Measurements from ENCODE around the gene WIPF2. TPM values are rescaled to one million over a fixed set of nuclear protein-coding genes. Genes with fewer than 3 reads are reported as not detected.
"Not testable (repeated sequence)": the region's sequence is repeated elsewhere in the genome, so short reads cannot be mapped to it uniquely, and the experiment has no call there.

WIPF2 gene
- total RNA-seq, 3 donors from 2014 or later = 21.3 to 24.6 (median 22.1) TPM

DNA sequence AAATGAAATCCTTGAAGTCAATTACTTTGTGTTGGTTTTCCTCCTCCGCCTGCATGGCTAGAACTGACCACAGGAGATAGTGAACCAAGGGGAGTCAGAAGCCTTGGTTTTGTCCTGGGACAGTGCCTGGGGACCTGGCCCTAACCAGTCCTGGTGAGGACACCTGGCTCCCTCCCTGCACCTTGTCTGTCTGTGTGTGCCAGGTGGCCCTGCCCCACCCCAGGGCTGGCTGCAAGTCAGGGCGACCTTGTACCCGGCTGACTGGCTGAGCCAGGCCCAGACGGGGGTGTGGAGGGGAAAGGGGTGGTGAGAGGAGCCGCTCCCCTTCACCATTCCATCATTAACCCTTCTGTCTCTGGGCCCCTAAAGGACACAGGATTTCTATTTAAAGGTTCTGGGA lies 38.4 kb upstream of the WIPF2 start:
- Mint-ChIP-seq H3K36me3 (ENCODE audit: insufficient read depth) (peaks cover 4% of the 10 kb centered on the region), H3K4me1 (ENCODE audit: low read depth) (peaks cover 10% of the 10 kb centered on the region), H3K27me3 (ENCODE audit: low read depth) (no peaks in the 10 kb centered on the region), H3K4me3 (no peak overlapping the region), H3K9me3 (no peaks in the 10 kb centered on the region)
- ATAC-seq (no peak), DNase-seq (no peak)

GRCh38 chr17:40181205-40181604 lies 37.9 kb upstream of the WIPF2 start:
- H3K4me1 Mint-ChIP-seq (ENCODE audit: low read depth) = peaks cover 10% of the 10 kb centered on the region
- H3K9me3 Mint-ChIP-seq = no peaks in the 10 kb centered on the region
- no peaks in the 10 kb centered on the region for H3K27me3 Mint-ChIP-seq (ENCODE audit: low read depth)
- ATAC-seq (no peak), DNase-seq (no peak)
- H3K4me3 Mint-ChIP-seq = no peak overlapping the region
- no peaks in the 10 kb centered on the region for H3K36me3 Mint-ChIP-seq (ENCODE audit: insufficient read depth)

DNA sequence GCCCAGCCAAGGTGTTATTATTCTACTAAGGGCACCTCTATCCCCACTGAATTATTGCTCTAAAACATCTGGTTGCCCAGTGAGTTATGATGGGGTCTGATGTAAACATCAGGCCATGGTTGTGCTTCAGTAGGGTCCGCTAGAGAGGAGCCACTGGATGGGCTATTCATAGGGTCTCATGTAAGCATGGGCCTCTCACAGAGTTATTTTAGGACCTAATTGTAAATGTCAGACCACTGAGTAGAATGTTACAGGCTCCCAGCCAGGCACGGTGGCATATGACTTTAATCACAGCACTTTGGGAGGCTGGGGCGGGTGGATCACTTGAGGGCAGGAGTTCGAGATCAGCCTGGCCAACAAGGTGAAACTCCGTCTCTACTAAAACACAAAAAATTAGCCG lies 36.5 kb upstream of the WIPF2 start:
- Mint-ChIP-seq H3K4me3 (no peak overlapping the region), H3K27me3 (ENCODE audit: low read depth) (no peaks in the 10 kb centered on the region), H3K4me1 (ENCODE audit: low read depth) (peaks cover 3% of the 10 kb centered on the region), H3K36me3 (ENCODE audit: insufficient read depth) (no peaks in the 10 kb centered on the region), H3K9me3 (no peaks in the 10 kb centered on the region)
- DNase-seq (no peak), ATAC-seq (no peak)

DNA sequence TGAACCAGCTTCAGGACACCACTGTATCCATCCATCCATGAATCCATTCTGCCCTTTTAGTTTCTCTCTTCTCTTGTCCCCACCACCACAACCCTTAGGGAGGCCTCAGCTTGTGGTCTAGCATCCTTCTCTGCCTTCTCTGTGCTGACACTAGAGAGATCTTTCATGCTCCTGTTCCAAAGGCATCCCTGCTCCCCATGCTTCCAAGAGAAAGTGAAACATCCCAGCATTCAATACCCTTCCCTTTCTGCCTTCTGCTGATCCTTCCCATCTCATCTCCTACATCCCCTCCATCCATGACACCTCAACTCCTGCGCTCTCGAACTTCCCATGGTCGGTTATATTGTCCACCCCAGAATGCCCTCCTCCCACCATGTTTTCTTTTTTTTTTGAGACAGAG lies 31.9 kb upstream of the WIPF2 start:
- H3K36me3 Mint-ChIP-seq (ENCODE audit: insufficient read depth) = no peaks in the 10 kb centered on the region
- H3K9me3 Mint-ChIP-seq = no peaks in the 10 kb centered on the region
- ATAC-seq (no peak), DNase-seq (no peak)
- H3K4me1 Mint-ChIP-seq (ENCODE audit: low read depth) = peaks cover 6% of the 10 kb centered on the region
- no peaks in the 10 kb centered on the region for H3K27me3 Mint-ChIP-seq (ENCODE audit: low read depth)
- no peak overlapping the region for H3K4me3 Mint-ChIP-seq

DNA sequence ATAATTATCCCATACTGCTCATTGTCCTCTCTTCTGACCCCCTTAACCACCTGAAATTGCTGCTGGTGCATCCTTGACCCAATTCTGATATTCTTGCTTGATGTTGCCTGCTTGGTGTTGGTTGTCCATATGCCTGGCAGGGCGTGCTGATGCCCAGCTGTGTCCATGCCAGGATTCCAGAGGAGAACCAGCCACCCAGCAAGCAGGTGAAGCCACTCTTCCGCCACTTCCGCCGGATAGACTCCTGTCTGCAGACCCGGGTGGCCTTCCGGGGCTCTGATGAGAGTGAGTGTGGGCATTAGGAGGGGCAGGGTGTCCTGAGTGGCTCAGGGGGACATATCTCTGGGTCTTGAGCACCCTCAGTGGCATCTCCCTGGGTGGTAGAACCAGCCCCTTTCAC lies 30.4 kb upstream of the WIPF2 start:
- no peaks in the 10 kb centered on the region for H3K9me3 Mint-ChIP-seq
- H3K4me1 Mint-ChIP-seq (ENCODE audit: low read depth) = peaks cover 6% of the 10 kb centered on the region
- H3K36me3 Mint-ChIP-seq (ENCODE audit: insufficient read depth) = no peaks in the 10 kb centered on the region
- no peak for DNase-seq
- H3K4me3 Mint-ChIP-seq = no peak overlapping the region
- ATAC-seq = no peak
- no peaks in the 10 kb centered on the region for H3K27me3 Mint-ChIP-seq (ENCODE audit: low read depth)

- DNase-seq (peak; percentile 12), ATAC-seq (peak; percentile 65 to 71)
- peaks cover 6% of the 10 kb centered on the region for H3K4me1 Mint-ChIP-seq (ENCODE audit: low read depth)
- H3K9me3 Mint-ChIP-seq = no peaks in the 10 kb centered on the region
- H3K27me3 Mint-ChIP-seq (ENCODE audit: low read depth) = no peaks in the 10 kb centered on the region
- H3K4me3 Mint-ChIP-seq = peak overlapping the region; percentile 79
- H3K36me3 Mint-ChIP-seq (ENCODE audit: insufficient read depth) = no peaks in the 10 kb centered on the region
Observed at GRCh38 chr17:40190197-40191021, 28.7 kb upstream of the WIPF2 start.

DNA sequence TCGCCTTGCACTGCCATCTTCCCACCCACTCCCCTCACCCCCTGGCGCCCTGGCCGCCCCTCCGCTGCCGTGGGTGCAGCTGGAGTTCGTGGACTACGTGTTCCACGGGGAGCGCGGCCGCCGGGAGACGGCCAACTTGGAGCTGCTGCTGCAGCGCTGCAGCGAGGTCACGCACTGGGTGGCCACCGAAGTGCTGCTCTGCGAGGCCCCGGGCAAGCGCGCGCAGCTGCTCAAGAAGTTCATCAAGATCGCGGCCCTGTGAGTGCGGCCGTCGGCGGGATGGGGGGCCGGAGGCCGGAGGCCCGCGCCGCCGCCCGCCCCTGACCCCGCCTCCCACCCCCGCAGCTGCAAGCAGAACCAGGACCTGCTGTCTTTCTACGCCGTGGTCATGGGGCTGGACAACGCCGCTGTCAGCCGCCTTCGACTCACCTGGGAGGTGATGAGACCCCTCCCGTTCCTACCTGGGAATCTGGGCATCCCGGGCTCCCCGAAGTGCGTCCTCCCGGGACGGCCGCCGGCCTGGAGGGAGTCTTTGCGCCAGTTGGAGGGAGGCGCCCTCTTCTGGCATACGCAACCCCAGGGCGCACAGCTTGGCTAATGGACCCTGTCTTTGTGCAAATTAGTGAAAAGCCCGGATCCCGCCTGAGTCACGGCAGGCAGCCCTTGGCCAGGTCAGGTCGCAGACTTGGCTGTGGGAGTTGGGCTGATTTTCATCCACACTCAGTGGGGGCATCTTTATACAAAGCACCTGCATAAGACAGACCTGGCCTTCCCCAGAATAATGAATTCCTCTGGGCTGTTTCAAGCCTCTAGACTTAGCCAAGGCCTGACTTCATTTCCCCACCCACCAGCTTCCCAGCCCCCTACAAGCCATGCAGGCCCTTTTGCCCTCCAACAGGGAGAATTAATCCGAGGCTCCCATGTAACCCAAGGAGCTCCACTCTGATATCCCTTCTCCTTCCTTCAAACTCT lies 27.6 kb upstream of the WIPF2 start:
- peak; percentile 88 to 89 for ATAC-seq
- Mint-ChIP-seq H3K4me1 (ENCODE audit: low read depth) (peaks cover 6% of the 10 kb centered on the region), H3K9me3 (no peaks in the 10 kb centered on the region), H3K27me3 (ENCODE audit: low read depth) (no peaks in the 10 kb centered on the region), H3K36me3 (ENCODE audit: insufficient read depth) (no peaks in the 10 kb centered on the region), H3K4me3 (peak overlapping the region; percentile 89)
- DNase-seq = peak; percentile 55

DNA sequence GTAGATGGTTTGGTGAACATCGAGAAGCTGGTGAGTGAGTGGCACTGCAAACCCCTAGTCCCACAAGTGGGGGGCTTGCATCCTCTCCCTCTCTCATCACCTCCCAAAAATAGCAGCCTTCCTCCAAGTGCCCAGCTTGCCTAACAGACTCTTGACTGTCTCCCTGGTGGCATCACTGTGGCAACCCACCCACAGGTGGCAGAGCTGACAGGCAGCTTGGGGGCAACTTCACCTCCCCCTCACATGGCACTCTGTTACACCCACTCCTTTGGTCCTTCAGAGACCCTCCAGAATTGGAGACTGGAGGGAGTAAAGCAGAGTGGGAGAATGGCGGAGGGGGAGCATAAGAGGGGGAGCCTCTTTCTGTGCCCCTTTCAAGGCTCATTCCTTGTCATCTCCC lies 26.1 kb upstream of the WIPF2 start:
- Mint-ChIP-seq H3K27me3 (ENCODE audit: low read depth) (peaks cover 4% of the 10 kb centered on the region), H3K4me1 (ENCODE audit: low read depth) (peaks cover 6% of the 10 kb centered on the region), H3K36me3 (ENCODE audit: insufficient read depth) (no peaks in the 10 kb centered on the region), H3K4me3 (no peak overlapping the region), H3K9me3 (no peaks in the 10 kb centered on the region)
- ATAC-seq (no peak), DNase-seq (no peak)

- Mint-ChIP-seq H3K27me3 (ENCODE audit: low read depth) (peaks cover 4% of the 10 kb centered on the region), H3K9me3 (no peaks in the 10 kb centered on the region), H3K4me1 (ENCODE audit: low read depth) (peaks cover 6% of the 10 kb centered on the region), H3K36me3 (ENCODE audit: insufficient read depth) (no peaks in the 10 kb centered on the region), H3K4me3 (no peak overlapping the region)
- no peak for ATAC-seq
- no peak for DNase-seq
Observed at GRCh38 chr17:40194821-40195220, 24.3 kb upstream of the WIPF2 start.

DNA sequence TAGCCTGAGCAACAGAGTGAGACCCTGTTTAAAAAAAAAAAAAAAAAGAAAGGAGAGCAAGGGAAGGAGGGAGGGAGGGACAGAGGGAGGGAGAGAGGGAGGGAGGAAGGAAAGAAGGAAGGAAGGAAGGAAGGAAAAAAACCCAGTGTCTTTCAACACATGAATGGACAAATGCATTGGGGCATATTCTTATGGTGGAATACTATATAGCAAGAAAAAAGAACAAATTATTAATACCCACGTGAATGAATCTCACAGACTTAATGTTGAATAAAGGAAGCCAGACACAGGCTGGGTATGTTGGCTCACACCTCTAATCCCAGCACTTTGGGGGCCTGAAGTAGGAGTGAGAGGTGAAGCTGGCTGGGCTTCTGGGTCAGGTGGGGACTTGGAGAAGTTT lies 21.6 kb upstream of the WIPF2 start:
- Mint-ChIP-seq H3K4me3 (no peak overlapping the region), H3K36me3 (ENCODE audit: insufficient read depth) (no peaks in the 10 kb centered on the region), H3K27me3 (ENCODE audit: low read depth) (peaks cover 4% of the 10 kb centered on the region), H3K9me3 (no peaks in the 10 kb centered on the region), H3K4me1 (ENCODE audit: low read depth) (no peaks in the 10 kb centered on the region)
- DNase-seq (no peak), ATAC-seq (no peak)

- DNase-seq; H3K4me1 Mint-ChIP-seq (ENCODE audit: low read depth): not testable (repeated sequence)
- H3K4me3 Mint-ChIP-seq = peak overlapping the region; percentile 33
Observed at GRCh38 chr17:40197965-40198456, 21.1 kb upstream of the WIPF2 start.

GRCh38 chr17:40198576-40198975 lies 20.5 kb upstream of the WIPF2 start:
- no peaks in the 10 kb centered on the region for H3K4me1 Mint-ChIP-seq (ENCODE audit: low read depth)
- H3K36me3 Mint-ChIP-seq (ENCODE audit: insufficient read depth) = no peaks in the 10 kb centered on the region
- H3K4me3 Mint-ChIP-seq = peak overlapping the region; percentile 33

More at GRCh38 chr17:40197965-40198456, 21.1 kb upstream of the WIPF2 start:
- not testable (repeated sequence) for H3K9me3 Mint-ChIP-seq; H3K36me3 Mint-ChIP-seq (ENCODE audit: insufficient read depth); H3K27me3 Mint-ChIP-seq (ENCODE audit: low read depth)
- ATAC-seq = peak; percentile 44 to 49

DNA sequence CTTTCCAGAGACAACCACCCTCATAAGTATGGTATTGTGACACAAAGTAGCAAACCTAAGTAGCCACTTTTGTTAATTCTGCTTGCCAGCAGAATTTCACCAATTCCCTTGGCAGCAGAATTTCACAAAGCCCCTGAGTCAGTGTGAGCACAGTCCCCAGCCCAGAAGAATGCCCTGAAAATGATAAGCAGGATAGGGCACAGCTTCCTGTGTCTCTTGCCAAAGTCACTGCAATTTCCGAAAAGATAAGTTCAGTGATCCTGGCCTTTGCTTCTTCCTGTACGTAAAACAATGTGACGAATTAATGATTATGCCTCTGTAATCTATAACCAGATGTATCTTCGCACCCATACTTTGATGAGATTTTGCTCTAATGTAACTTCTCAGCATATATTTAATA lies 16.0 kb upstream of the WIPF2 start:
- DNase-seq = no peak
- H3K4me1 Mint-ChIP-seq (ENCODE audit: low read depth) = no peaks in the 10 kb centered on the region
- H3K27me3 Mint-ChIP-seq (ENCODE audit: low read depth) = peaks cover 3% of the 10 kb centered on the region
- H3K9me3 Mint-ChIP-seq = no peaks in the 10 kb centered on the region
- no peak for ATAC-seq
- H3K4me3 Mint-ChIP-seq = no peak overlapping the region
- H3K36me3 Mint-ChIP-seq (ENCODE audit: insufficient read depth) = no peaks in the 10 kb centered on the region

More at GRCh38 chr17:40198576-40198975, 20.5 kb upstream of the WIPF2 start:
- no peak for DNase-seq
- peaks cover 6% of the 10 kb centered on the region for H3K27me3 Mint-ChIP-seq (ENCODE audit: low read depth)
- ATAC-seq = no peak
- H3K9me3 Mint-ChIP-seq = no peaks in the 10 kb centered on the region

DNA sequence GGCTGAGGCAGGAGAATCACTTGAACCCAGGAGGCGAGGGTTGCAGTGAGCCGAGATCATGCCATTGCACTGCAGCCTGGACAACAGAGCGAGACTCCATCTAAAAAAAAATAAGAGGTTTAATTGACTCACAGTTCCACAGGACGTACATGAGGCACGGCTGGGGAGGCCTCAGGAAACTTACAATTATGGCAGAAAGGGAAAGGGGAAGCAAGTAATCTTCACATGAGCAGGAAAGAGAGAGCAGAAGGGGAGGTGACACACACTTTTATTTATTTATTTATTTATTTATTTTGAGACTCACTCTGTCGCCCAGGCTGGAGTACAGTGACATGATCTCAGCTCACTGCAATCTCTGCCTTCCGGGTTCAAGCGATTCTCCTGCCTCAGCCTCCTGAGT lies 12.9 kb upstream of the WIPF2 start:
- H3K4me3 Mint-ChIP-seq; ATAC-seq; DNase-seq; H3K27me3 Mint-ChIP-seq (ENCODE audit: low read depth); H3K36me3 Mint-ChIP-seq (ENCODE audit: insufficient read depth); H3K9me3 Mint-ChIP-seq; H3K4me1 Mint-ChIP-seq (ENCODE audit: low read depth): not testable (repeated sequence)
